HepG2 (cell line): ENCODE measurements around the gene RNF113A. TPM values are rescaled to one million over a fixed set of nuclear protein-coding genes. Genes with fewer than 3 reads are reported as not detected.

ENCODE experiments used
- EED ChIP-seq: sonication (generic); formaldehyde crosslinking; IDR thresholded peaks from 2 replicates; pipeline ENCODE4 v1.5.0; 2020; ENCODE audit warnings: mild to moderate bottlenecking, missing genetic modification reagents
- RFXAP ChIP-seq: sonication (generic); formaldehyde crosslinking; IDR thresholded peaks from 2 replicates; pipeline ENCODE4 v1.4.0; 2020; ENCODE audit warnings: missing genetic modification reagents, borderline replicate concordance
- TBX2 ChIP-seq: sonication (generic); formaldehyde crosslinking; IDR thresholded peaks from 2 replicates; pipeline ENCODE4 v1.5.0; 2020; ENCODE audit warnings: missing genetic modification reagents, mild to moderate bottlenecking, borderline replicate concordance
- ZNF407 ChIP-seq: sonication (generic); formaldehyde crosslinking; IDR thresholded peaks from one replicate; pipeline ENCODE4 v1.5.1; 2020; ENCODE audit warnings: mild to moderate bottlenecking, missing genetic modification reagents; ENCODE audit errors: not compliant biosample characterization
- polyA plus RNA-seq, 8 experiments: library from polyadenylated mRNA; depleted of rRNA in 3 of 8; stranded (reverse) in 7 of 8; unstranded in 1 of 8; fragments of >200 nt; fragmentation: Illumina TruSeq in 4 of 8; extraction: Trizol in 4 of 8; gene quantifications; 2 replicates each; pipeline versions ENCODE4 v1.2.1 to v1.2.3, GENCODE V29; 2011 to 2016; ENCODE audit warnings: low read depth in 4 of 8, missing spikeins in 1 of 8, mixed read lengths in 1 of 8; ENCODE audit not compliant: insufficient read depth in 1 of 8
- total RNA-seq, 5 experiments: library from RNA; depleted of rRNA; stranded (reverse); fragments of >200 nt; fragmentation: Illumina TruSeq; extraction: Trizol; gene quantifications; 2 replicates each; pipeline ENCODE4 v1.2.3, GENCODE V29; 2016; ENCODE audit warnings: low read depth in 1 of 5
- TF ChIP-seq, protein P1 (sequence below): sonication (generic); formaldehyde crosslinking; IDR thresholded peaks from 2 replicates; pipeline ENCODE4 v1.5.0; 2020; ENCODE audit warnings: missing genetic modification reagents
- TF ChIP-seq, protein P2 (sequence below), 2 experiments: sonication (generic) in 1 of 2; formaldehyde crosslinking in 1 of 2; IDR thresholded peaks; 2 replicates each; pipeline versions ENCODE4 v1.4.0 to v1.6.1; 2016 to 2020; ENCODE audit warnings: borderline replicate concordance in 1 of 2, low read depth in 1 of 2, mild to moderate bottlenecking in 1 of 2, missing genetic modification reagents in 1 of 2
- TF ChIP-seq, protein P3 (sequence below): sonication (generic); formaldehyde crosslinking; IDR thresholded peaks from 2 replicates; pipeline ENCODE4 v1.5.0; 2020; ENCODE audit warnings: mild to moderate bottlenecking, missing genetic modification reagents, borderline replicate concordance

Gene RNF113A
- total and polyA plus RNA-seq, 2 of the 13 experiments (the other 11 are each of a cell fraction or from before 2014, with no cell fraction given) = 14.0 to 15.4 TPM

DNA sequence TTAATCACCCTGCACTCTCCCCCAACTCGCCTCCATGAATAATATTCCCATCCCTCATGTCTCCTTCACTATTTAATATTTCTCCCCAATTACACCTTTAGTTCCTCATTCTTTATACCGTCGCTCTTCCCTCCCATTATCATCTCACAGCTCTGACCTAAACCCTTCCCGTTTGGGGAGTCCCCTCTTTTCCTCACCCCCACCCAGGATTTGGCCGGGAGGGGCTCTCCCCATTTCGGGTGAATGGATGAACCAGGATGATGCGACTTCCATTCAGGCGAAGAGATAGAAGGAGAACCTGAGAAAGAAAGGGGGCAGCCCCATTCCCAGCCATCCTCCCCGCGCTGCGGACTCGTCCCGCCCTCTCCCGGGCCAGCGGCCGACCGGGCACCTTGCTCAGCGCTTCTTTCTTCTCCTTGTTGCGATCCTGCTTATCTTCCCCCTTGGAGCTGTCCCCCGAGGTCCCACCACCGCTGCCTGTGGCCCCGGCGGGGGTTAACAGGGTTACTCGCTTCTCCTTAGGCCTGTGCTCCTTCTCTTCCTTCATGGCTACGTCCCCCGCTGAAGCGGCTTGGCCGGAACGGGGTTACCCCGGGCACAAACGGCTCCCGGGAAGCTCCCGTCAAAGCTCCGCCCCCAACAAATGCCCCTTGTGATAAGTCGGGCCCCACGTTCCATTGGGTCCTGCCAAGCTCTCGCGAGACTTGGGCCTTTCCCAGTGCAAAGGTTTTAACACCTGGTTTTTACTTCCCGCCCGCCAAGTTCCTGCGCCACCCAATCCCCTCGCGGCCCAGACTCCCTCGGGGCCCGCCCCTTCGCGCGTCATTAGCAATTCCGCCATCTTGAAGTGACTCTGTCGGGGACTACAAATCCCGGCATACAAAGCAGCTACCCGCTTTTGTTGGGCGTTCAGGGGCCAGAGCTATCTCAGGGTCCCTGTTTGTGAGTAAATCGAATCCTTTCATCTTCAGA, 18.9 kb downstream of the RNF113A start, which contains the start of gene UPF3B (continued):
- TF ChIP-seq ZNF407 (CRISPR knock-in tag) (no peak), RFXAP (0 out of 2 replicates have a peak, but pooled peaks have one; percentile 11), TBX2 (CRISPR knock-in tag) (peak; percentile 91), EED (CRISPR knock-in tag) (no peak)
- TF ChIP-seq, protein P1, sequence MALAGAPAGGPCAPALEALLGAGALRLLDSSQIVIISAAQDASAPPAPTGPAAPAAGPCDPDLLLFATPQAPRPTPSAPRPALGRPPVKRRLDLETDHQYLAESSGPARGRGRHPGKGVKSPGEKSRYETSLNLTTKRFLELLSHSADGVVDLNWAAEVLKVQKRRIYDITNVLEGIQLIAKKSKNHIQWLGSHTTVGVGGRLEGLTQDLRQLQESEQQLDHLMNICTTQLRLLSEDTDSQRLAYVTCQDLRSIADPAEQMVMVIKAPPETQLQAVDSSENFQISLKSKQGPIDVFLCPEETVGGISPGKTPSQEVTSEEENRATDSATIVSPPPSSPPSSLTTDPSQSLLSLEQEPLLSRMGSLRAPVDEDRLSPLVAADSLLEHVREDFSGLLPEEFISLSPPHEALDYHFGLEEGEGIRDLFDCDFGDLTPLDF = peak; percentile 87
- TF ChIP-seq, protein P2, sequence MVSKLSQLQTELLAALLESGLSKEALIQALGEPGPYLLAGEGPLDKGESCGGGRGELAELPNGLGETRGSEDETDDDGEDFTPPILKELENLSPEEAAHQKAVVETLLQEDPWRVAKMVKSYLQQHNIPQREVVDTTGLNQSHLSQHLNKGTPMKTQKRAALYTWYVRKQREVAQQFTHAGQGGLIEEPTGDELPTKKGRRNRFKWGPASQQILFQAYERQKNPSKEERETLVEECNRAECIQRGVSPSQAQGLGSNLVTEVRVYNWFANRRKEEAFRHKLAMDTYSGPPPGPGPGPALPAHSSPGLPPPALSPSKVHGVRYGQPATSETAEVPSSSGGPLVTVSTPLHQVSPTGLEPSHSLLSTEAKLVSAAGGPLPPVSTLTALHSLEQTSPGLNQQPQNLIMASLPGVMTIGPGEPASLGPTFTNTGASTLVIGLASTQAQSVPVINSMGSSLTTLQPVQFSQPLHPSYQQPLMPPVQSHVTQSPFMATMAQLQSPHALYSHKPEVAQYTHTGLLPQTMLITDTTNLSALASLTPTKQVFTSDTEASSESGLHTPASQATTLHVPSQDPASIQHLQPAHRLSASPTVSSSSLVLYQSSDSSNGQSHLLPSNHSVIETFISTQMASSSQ (IDR thresholded peaks at IDR 0.05; ENCODE audit: low read depth) = no peak
- TF ChIP-seq, protein P2 (CRISPR knock-in tag; IDR thresholded peaks at IDR 0.05; ENCODE audit: borderline replicate concordance) = no peak
- TF ChIP-seq, protein P3, sequence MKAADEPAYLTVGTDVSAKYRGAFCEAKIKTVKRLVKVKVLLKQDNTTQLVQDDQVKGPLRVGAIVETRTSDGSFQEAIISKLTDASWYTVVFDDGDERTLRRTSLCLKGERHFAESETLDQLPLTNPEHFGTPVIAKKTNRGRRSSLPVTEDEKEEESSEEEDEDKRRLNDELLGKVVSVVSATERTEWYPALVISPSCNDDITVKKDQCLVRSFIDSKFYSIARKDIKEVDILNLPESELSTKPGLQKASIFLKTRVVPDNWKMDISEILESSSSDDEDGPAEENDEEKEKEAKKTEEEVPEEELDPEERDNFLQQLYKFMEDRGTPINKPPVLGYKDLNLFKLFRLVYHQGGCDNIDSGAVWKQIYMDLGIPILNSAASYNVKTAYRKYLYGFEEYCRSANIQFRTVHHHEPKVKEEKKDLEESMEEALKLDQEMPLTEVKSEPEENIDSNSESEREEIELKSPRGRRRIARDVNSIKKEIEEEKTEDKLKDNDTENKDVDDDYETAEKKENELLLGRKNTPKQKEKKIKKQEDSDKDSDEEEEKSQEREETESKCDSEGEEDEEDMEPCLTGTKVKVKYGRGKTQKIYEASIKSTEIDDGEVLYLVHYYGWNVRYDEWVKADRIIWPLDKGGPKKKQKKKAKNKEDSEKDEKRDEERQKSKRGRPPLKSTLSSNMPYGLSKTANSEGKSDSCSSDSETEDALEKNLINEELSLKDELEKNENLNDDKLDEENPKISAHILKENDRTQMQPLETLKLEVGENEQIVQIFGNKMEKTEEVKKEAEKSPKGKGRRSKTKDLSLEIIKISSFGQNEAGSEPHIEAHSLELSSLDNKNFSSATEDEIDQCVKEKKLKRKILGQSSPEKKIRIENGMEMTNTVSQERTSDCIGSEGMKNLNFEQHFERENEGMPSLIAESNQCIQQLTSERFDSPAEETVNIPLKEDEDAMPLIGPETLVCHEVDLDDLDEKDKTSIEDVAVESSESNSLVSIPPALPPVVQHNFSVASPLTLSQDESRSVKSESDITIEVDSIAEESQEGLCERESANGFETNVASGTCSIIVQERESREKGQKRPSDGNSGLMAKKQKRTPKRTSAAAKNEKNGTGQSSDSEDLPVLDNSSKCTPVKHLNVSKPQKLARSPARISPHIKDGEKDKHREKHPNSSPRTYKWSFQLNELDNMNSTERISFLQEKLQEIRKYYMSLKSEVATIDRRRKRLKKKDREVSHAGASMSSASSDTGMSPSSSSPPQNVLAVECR (CRISPR knock-in tag) = peak; percentile 61; the same call in 1 of the 2 replicates
